ENCODE results near the gene DEPP1. TPM values are rescaled to one million over a fixed set of nuclear protein-coding genes. Genes with fewer than 3 reads are reported as not detected.

The DEPP1 gene
- total RNA-seq, 6 experiments from 2014 or later = 0.43 to 0.78 (median 0.52) TPM

GRCh38 chr10:44958898-44959246 is 19.7 kb downstream of the DEPP1 start:
- no peak for TF ChIP-seq CTCF (IDR thresholded peaks at IDR 0.05)
- no peaks in the 10 kb centered on the region for H3K9me3 Mint-ChIP-seq
- peaks cover 24% of the 10 kb centered on the region for H3K4me1 Mint-ChIP-seq (ENCODE audit: low read depth)
- peaks cover 1% of the 10 kb centered on the region; the same call in 1 of the 2 replicates for H3K27me3 Mint-ChIP-seq (ENCODE audit: insufficient read depth)
- H3K36me3 Mint-ChIP-seq (ENCODE audit: low read depth) = peaks cover 15% of the 10 kb centered on the region
- peak overlapping the region; percentile 90 for H3K4me3 Mint-ChIP-seq
- peak overlapping the region; percentile 71 for H3K27ac Mint-ChIP-seq
- DNase-seq = no peak

- H3K27ac Mint-ChIP-seq = peak overlapping the region; percentile 71
Measured at GRCh38 chr10:44958196-44958897, 20.3 kb downstream of the DEPP1 start.

GRCh38 chr10:44956717-44957706 is 21.6 kb downstream of the DEPP1 start:
- Mint-ChIP-seq H3K27me3 (ENCODE audit: insufficient read depth) (0 out of 2 replicates have a peak, but pooled peaks cover 1% of the 10 kb centered on the region), H3K27ac (no peak overlapping the region), H3K36me3 (ENCODE audit: low read depth) (peaks cover 15% of the 10 kb centered on the region), H3K9me3 (no peaks in the 10 kb centered on the region), H3K4me3 (no peak overlapping the region), H3K4me1 (ENCODE audit: low read depth) (peaks cover 34% of the 10 kb centered on the region)
- no peak for TF ChIP-seq CTCF (IDR thresholded peaks at IDR 0.05)
- DNase-seq = no peak

More at GRCh38 chr10:44958196-44958897, 20.3 kb downstream of the DEPP1 start:
- Mint-ChIP-seq H3K4me3 (peak overlapping the region; percentile 90), H3K27me3 (ENCODE audit: insufficient read depth) (peaks cover 1% of the 10 kb centered on the region; the same call in 1 of the 2 replicates), H3K36me3 (ENCODE audit: low read depth) (peaks cover 15% of the 10 kb centered on the region), H3K9me3 (no peaks in the 10 kb centered on the region), H3K4me1 (ENCODE audit: low read depth) (peaks cover 24% of the 10 kb centered on the region)
- peak; percentile 61 for DNase-seq
- no peak for TF ChIP-seq CTCF (IDR thresholded peaks at IDR 0.05)

GRCh38 chr10:44956226-44956625 is 22.4 kb downstream of the DEPP1 start:
- Mint-ChIP-seq H3K4me3 (no peak overlapping the region), H3K27ac (no peak overlapping the region), H3K27me3 (ENCODE audit: insufficient read depth) (no peaks in the 10 kb centered on the region), H3K36me3 (ENCODE audit: low read depth) (peaks cover 15% of the 10 kb centered on the region), H3K4me1 (ENCODE audit: low read depth) (peaks cover 34% of the 10 kb centered on the region), H3K9me3 (no peaks in the 10 kb centered on the region)
- TF ChIP-seq CTCF (IDR thresholded peaks at IDR 0.05) = no peak
- DNase-seq = no peak

- no peaks in the 10 kb centered on the region for H3K27me3 Mint-ChIP-seq (ENCODE audit: insufficient read depth)
- peaks cover 15% of the 10 kb centered on the region for H3K36me3 Mint-ChIP-seq (ENCODE audit: low read depth)
- no peak overlapping the region for H3K4me3 Mint-ChIP-seq
- no peak overlapping the region for H3K27ac Mint-ChIP-seq
- DNase-seq = no peak
- H3K9me3 Mint-ChIP-seq = no peaks in the 10 kb centered on the region
- H3K4me1 Mint-ChIP-seq (ENCODE audit: low read depth) = peaks cover 32% of the 10 kb centered on the region
- TF ChIP-seq CTCF (IDR thresholded peaks at IDR 0.05) = no peak
Measured at GRCh38 chr10:44955413-44956070, 23.1 kb downstream of the DEPP1 start.

All from HFFc6 (cell line).